ENCODE measurements around the gene NT5DC2.
A peak's percentile ranks its signal among the peaks of the same experiment; 100 is the strongest.
"Not testable (repeated sequence)": the region's sequence is repeated elsewhere in the genome, so short reads cannot be mapped to it uniquely, and the experiment has no call there.

The NT5DC2 gene

DNA sequence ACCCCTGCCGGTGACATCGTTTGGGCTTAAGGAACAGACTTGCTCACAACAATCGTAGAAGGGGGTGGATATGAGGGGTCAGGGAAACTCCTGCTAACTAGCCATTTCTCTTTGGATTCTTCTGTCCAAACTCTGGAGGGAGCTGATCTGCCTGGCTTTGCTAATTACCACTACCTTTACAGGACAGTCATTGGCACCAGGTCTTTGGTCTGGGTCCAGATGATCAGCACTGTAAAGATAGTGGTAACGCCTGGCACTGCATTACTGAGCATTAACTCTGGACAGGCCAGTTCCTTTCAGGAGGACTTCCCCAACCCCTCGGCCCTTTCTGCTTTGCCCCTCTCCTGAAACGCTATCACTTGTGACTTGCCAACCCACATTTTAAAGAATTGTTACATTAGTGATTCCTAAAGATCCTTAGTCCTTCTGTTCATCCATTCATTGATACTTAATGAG is 3.5 kb upstream of the NT5DC2 start:
- DNase-seq (ENCODE audit: low read depth) = no peak

DNA sequence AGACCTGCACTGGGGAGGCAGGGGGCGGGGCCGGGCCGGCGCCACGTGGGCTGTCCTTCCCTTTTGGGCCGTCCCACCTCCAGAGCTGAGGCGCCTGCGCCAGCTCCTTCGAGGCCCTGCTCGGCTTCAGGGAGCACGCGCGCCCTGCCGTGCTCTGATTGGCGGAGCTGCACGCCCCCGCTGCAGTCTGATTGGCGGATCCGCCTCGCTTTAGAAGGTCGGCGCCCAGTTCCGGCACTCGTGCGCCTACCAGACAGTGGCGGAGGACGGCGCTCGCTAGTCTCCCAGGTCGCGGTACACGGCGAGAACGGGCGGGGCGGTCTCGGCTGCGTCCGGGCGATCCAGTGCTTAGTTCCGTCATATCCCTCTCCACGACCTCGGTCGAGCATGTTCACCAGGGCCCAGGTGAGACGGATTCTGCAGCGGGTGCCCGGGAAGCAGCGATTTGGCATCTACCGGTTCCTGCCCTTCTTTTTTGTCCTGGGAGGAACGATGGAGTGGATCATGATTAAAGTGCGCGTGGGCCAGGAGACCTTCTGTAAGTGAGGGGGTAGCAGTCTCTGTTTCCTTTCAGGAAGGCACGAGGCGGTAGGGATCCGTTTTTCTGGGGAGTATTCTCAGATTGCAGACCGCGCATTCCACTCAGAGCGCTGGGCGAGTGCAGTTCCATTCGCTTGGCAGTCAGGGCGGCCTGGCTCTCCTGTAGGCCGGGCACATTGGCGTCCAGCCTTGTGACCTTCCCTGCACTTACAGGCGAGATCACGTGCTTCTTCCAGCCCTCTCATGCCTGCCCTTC is 2.9 kb upstream of the NT5DC2 start, which contains the start of gene UQCC5:
Gene UQCC5, plus strand, starts transcription at position 237 of the 796 bp plus-strand sequence. Its CDS starts 151 bp downstream, at position 388.
- DNase-seq (ENCODE audit: low read depth) = peak; percentile 95

DNA sequence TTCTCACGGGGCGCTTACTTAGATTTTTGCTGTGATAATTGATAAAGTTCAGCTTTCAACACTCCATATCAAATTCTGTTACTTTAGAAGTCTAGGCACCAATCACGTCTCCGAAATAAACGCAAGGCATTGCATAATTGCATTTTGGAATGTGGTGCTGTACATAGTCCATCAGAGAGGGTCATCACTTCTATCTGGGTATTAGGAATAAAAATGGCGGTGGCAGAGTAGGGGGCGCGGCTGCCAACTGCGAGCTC is 2.4 kb upstream of the NT5DC2 start:
- no peak for DNase-seq (ENCODE audit: low read depth)

DNA sequence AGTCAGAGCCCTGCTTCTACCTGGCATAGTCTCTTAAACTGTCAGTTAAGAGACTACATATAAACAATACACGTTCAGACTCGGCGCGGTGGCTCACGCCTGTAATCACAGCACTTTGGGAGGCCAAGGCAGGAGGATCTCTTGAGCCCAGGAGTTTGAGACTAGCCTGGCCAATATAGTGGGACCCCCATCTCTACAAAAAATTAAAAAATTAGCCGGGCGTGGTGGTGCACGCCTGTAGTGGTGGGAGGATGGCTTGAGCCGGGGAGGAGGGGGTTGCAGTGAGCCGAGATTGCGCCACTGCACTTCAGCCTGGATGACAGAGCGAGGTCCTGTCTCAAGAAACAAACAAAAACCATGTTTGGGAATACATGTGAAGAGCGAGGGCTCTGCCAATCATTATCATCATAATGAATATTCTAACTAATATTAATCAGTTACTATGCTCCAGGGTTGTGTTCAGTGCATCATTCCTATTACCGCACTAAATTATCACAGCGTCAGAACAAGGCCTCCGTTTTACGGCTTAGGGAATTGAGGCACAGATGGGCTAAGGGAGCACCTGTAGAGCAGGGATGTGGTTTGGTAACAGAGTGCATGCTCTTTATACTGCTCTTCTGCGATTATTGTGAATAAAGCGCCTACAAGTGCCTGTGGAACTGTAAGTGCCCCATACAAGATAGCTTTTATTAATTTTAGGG is 1.9 kb upstream of the NT5DC2 start:
- no peak for DNase-seq (ENCODE audit: low read depth)

DNA sequence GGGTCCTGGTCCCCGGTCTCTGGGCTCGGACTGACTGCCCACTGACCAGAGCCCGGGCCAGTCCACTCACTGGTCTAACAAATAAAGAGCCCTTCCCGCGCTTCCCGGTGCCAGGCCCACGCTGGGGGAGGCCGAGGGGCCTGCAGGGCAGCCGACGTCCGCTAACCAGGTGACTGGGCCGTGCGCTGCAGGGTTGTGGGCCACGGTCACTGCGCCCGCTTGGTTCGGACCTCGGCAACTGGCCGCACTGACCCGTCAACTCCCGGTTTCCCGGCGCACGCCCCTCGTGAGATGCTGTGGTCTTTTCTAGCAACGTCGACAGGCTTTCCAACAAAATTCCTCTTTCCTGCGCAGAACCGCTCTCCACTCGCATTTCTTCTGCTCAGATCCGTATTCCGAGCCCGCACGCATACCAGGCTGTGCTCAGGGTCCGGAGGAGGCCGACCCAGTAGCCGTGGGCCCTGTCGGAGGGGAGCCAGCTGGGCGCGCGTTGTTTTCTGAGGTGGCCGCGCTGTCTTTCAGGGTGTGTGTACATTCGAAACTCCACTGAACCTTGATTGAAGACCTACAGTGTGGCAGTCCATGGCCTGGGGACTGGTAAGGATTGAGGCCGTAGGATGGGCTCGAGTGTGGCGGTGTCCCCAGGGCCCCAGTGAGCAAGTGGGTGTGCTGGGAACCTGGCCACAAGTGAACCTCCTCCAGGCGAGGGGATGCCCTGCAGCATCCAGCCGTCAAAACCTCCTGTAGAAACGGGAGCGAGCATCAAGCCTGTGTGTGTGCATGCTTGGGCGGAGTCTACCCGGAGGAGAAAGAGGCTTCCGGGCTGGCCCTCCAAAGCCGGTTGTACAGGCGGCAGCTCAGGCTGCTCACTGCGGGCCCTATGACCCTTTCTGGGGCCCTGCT is 875 bp upstream of the NT5DC2 start:
- DNase-seq (ENCODE audit: low read depth) = no peak

DNA sequence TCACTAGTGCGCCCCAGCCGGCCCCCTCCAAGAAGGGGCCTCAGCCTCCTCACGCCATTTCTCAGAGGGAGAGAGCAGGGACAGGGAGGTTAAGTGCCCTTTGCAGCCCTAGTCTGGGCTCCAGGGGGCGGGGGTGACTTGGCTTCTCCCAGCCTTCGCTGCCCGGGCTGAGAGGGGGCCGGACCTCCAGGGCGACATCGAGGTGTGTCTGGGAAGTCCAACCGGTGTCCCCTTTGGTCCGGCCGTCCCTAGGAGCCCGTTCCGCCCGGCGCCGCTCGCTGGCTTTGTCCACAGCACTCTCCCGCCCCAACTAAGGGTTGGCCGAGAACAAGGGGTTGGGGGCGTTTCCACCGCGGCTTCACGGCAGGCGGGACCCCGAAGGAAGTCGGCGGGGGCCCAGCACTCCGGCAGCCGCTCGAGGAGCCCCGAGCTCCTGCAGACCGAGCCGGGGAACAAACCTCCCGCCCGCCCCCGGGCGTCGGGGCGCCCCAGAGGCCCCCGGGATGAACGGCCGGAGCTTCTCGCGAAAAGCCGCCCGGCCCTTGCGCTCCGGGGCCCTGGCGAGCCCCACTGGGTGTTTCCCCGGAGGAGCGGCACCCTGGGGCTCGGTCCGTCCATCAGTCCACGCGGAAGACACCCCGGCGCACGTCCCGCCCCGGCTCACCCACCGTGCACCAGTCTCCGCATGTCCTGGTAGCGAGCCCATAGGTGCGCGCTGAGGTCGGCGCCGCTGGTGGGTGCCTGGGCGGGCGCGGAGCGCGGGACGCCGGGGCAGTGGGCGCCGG is 627 bp downstream of the NT5DC2 start:
- DNase-seq (ENCODE audit: low read depth) = no peak

DNA sequence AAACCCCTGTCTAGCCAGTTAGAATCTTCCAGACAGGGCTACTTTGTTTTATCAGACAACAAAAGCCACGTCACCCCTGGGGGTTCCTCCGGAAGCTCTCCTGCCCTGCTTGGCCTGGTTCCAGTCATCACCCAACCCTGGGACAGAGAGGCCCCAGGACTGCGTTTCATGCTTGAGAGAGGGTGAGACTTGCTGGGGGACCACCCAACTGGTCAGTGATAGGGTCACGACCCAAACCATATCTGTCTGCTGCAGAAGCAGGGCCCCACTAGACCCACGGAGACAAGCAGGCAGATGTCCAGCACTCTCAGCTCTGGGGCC is 1.2 kb downstream of the NT5DC2 start:
- DNase-seq (ENCODE audit: low read depth) = no peak

DNA sequence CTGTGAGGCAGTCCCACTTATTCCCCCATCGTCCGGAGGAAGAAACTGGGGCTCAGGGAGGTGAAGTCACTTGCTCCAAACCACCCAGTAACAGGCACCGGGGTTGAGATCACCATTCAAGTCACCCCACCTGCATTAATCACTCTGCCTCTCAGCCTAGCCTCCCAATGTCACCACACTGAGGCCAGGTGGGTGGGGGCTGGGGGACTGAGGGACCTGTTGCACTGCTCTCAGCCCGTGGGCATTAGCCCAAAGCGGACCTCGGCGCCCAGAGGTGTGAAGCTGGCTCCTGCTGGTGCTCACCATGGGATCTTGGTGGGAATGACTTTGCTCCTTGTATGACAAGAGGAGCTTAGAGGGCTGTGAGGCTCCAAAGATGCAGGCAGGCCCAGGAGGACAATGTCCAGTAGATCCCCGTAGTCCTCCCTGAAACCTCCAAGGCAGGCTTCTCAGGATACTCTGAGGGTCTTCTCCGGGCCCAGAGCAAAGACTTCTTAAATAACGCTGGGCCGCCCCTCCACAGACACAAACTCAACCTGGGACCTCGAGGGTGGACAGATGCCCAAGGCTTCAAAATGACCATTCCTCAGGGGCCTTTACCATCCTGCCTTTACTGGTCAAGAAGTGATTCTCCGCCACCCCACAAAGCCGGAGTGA is 1.7 kb downstream of the NT5DC2 start:
- DNase-seq (ENCODE audit: low read depth) = no peak

DNA sequence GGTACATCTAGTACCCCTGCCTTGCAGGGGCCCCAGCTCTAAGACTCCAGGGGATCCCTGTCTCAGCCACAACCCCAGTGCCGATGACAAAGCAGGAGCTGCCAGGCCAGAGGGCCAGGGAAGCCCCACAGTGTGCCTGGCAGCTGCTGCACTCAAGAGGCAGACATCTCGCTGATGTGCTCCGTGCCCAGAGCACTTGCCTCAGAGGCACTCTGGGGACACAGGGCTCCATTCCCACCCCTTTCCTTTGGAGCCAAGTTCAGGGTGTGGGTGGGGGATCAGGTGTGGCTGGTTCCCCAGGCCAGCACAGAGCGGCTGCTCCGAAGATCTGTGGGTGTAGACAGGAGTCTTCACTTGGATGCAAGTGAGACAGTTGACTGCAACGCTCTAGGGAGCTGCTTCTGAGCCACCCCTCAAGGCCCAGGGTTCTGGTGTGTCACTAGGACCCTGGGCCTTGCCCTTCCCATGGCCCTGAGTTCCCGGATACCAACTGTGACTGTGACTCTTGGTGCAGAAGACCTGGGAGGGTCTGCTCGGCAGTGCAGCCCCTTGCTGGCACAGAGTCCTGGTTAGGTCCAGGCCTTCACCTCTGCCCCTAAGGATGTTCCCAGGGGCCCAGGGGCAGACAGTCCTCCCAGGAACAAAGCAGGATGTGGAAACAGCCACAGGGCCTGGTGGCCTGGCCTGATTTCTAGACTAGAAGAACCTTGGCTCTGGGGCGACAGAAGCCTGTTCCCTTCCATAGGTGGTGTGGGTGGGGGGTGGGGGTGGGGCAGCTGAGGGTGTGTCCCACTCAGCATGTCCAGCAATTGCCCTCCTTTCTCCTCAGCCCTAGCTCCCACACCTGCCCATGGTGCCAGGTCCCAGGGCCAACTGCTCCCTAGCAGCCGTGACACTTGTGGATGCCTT is 2.5 kb downstream of the NT5DC2 start:
- no peak for DNase-seq (ENCODE audit: low read depth)

DNA sequence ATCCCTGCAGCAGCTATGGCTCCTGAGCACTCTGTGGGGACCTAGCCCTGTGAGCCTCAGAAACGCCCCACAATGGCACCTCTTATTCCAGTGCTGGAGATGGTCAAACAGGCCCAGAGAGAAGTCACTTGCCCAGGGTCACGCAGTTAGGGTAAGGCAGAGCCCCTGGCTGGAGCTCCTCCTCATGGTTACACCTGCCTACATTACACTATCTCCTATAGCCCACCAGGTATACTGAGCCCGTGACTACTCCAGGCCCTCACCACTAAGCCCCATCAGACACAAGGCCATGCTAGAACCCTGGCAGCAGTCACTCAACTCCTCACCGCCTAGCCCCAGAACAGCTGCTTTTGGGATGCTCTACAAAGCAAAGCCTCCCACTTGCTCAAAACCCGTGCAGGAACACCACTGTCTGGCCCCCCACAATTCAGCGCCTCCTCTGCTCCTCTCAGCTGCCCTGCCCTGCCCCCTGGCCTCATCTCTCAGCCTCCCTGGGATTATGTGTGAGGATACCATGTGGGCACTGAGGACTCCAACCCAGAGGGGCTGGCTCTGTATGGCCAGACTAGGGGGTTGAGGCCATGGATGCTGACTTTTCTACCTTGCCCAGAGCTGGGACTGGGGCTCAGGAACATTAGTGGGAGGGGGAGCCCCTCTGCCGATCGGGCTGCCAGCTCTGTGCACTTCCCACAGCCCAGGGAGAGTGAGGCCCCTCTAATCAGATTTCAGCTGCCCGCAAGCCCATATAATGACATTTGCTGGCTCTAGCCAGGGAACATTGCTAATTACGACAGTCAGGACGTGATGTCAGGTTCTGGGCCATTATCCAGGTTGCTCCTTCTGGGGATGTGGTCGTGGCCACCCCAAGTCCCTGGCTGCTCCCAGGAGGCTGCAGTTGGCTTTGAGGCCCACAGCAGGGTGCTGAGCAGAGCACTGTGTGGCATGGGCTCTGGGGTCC is 4.0 kb downstream of the NT5DC2 start:
- DNase-seq (ENCODE audit: low read depth) = no peak

DNA sequence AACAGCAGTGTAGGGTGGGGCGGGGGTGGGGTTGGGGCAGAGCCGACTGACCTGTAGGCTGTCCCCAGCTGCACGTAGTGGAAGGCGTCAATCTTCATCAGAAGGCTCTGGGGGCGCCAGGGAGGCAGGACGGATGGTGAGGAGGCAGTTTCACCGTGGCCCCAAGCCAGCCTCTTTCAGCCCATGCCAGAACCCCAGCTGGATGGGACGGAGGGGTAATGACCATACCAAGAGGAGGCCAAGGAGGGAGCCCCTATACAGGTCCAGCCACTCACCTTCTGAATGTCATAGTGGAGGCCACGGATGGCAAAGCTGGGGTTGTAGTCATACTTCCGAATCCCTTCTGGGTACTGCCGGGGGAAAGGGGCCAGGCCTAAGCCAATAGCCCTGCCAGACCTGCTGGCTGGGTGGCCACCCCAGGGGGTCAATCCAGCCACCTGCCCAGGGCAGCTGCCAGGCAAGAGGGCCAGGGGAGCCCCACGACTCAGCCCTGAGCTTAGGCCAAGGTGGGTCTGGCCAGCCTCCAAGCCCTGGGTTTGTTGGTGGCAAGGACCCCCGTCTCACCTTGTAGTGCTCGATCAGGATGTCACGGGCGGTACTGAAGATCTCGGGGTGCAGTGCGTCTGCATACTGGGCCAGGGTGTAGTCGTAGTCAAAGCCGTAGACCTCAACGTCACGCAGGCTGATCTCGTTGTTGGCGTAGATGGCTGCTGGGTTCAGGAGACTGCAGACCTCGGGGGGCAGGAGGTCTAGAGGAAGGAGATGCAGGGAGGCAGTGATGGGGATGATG is 4.9 kb downstream of the NT5DC2 start:
- no peak for DNase-seq (ENCODE audit: low read depth)

DNA sequence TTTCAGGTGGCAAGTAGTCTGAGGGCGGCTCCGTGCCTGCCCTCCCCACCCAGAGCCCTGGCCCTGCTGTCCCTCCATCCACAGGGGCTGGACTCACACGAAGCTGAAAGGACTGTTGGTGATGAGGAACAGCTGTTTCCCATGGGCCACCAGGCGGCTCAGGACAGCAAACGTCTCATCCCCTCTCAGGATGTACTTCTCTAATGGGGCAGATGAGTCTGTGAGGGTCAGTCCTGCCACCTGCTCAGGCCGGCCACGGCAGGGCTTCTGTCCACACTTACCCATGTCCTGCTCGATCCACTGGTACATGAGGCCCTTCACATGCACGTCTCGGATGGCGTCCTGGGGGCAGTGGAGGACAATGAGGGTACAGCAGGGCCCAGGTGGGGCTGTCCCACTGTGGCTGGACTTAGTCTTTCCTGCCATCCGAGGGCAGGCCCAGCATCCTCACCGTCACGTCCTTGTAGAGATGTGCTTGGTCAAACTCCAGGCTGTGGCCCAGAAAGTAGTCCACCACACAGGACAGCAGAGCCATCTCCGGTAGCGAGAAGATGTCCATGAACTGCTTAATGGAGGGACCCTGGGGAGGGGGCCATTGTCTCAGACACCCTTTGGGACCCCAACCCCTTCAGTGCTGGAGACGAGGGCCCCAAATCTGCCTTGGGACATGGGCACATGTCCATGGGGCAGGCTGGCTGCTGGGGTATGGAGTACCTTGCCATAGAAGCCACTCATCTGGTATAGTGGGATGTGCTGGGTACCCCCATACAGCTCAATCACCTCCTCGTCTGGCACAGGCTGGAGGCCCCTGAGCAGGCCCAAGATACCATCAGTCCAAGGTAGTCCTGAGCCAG is 5.7 kb downstream of the NT5DC2 start:
- no peak for DNase-seq (ENCODE audit: low read depth)

DNA sequence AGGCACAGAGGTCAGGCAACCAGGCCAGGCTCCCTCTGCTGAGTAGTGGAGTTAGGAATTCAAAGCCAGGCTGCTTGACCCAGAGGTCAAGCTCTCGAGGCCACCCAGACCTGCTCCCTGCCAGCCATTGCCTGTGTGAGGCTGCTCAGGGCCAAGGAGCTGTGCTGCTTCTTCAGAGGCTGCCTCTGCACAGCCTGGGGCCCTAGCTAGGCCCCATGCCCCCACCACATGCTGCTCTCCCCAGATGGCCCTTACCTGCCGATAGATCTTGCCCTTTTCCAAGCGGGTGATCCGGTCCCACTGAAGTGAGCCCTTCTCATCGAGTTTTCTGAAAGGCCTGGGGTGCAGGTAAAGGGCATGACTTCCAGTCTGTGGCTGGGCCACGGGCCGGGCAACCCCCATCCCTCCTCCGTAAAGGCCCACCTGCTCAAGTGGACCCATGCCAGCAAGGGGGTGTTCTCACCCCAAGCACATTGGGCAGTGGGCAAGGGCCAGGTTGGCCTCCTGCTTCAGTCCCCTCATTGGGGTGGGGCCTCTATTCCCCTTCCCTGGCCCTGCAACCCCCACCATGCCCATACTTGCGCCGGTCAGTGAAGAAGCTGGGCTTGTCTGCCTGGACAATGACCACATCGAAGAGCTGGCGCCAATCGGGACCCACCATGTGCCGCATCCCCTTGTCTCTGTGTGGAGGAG is 6.5 kb downstream of the NT5DC2 start:
- DNase-seq (ENCODE audit: low read depth) = no peak

DNA sequence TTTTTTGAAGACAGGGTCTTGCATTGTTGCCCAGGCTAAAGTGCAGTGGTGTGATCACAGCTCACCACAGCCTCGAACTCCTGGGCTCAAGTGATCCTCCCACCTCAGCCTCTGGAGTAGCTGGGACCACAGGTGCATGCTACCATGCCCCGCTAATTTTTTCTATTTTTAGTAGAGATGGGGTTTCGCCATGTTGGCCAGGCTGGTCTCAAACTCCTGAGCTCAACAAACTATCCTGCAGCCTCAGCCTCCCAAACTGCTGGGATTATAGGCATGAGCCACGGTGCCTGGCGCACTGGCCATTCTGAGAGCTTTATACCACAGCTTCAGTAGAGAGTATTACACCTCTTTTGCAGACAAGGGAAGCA is 7.0 kb downstream of the NT5DC2 start:
- not testable (repeated sequence) for DNase-seq (ENCODE audit: low read depth)

DNA sequence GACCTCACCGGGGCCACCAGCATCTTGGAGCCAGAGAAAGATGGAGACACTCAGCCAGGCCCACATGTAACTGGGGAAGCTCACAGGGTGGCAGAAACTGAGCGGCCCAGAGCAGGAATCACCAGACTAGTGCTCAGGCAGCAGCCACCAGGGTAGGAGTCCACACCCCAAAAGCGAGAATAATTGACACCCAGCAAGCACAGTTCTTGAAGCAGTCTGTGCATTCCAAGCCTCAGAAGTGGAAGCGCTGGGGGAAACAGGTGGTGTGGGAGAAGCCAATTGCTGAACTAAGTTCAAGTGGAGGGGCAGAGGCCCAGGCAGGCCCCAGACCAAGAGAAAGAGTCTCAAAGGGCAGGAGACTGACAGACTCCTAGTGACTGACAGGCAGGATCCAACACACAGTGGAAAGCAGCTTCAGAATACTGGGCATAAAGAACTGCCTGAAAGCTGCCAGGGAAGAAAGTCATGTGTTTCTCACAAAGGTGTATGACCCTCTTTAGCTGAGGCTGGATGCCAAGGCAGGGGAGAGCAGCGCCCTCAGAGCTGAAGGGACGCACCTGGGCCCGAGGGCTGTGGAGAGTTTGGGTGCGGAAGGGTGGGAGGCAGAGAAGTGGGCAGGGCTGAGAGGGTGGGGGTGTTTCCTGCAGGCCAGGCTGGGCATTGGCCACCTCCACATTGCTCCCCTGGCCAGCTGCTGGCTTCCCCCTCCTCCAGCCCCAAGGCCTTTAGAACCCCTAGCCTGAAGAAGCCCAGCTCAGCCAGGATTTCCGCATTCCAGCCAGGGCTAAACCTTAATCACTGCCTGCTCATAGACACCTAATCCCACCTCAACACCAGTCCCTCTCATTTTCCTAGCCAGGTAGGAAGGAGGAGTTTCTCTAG is 7.7 kb downstream of the NT5DC2 start:
- DNase-seq (ENCODE audit: low read depth) = no peak

All from stimulated activated CD8-positive, alpha-beta memory T cell treated with anti-CD3 and anti-CD28 coated beads, Interleukin-4, amount 100 ng/mL, for 24 hours (primary cell).